Chondrocyte (in vitro differentiated cells): ENCODE results near the gene SLC22A23. TPM values are rescaled to one million over a fixed set of nuclear protein-coding genes. Genes with fewer than 3 reads are reported as not detected.

Experiments used
- DNase-seq: peaks from one replicate; pipeline ENCODE4 v3.0.0; 2021; ENCODE audit warnings: mixed read lengths, low spot score
- H3K27ac Mint-ChIP-seq: one replicate; pipeline ENCODE4 v1.8.0; 2021; ENCODE audit warnings: mild to moderate bottlenecking, moderate library complexity, mixed read lengths; ENCODE audit not compliant: unreplicated experiment
- H3K27me3 Mint-ChIP-seq: 2 replicates; pipeline ENCODE4 v1.8.0; 2021; ENCODE audit warnings: low read depth, mixed read lengths
- H3K36me3 Mint-ChIP-seq: 2 replicates; pipeline ENCODE4 v1.8.0; 2021; ENCODE audit warnings: low read depth, mixed read lengths
- H3K4me1 Mint-ChIP-seq: 2 replicates; pipeline ENCODE4 v1.8.0; 2021; ENCODE audit warnings: low read depth, mild to moderate bottlenecking, mixed read lengths
- H3K4me3 Mint-ChIP-seq: one replicate; pipeline ENCODE4 v1.8.0; 2021; ENCODE audit warnings: mild to moderate bottlenecking, moderate library complexity, mixed read lengths; ENCODE audit not compliant: unreplicated experiment
- H3K9me3 Mint-ChIP-seq: 2 replicates; pipeline ENCODE4 v1.8.0; 2021; ENCODE audit warnings: low read depth, mixed read lengths
- CTCF ChIP-seq: fragments of 200-600 bp; sonication (generic); IDR thresholded peaks from 2 replicates; pipeline ENCODE4 v1.5.0; 2021; ENCODE audit warnings: antibody characterized with exemption, mild to moderate bottlenecking, moderate library complexity
- total RNA-seq: library from RNA; stranded (reverse); gene quantifications from 3 replicates; pipeline ENCODE4 v1.2.1, GENCODE V29; 2021

SLC22A23 gene
- total RNA-seq, 1 donor from 2014 or later: 36.4 TPM

DNA sequence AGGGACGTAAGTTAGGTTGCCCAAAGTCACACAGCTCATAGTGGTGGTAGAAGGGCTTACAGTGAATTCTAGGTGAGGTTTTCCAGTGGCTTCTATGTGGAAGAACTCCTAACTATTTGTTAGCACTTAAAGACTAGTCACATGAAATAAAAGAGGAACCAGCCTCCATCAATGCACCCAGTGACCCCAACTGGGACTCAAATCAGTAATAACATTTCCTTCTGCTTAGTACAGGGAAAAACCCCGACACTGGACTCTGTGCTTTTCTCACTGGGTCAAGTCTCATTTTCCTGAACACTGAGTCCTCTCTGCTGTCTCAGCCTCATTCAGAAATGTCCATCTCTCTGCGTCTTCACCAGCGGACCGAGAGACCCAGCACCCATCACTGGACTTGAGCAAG, 89.2 kb downstream of the SLC22A23 start:
- H3K9me3 Mint-ChIP-seq: no peaks in the 10 kb centered on the region
- no peaks in the 10 kb centered on the region for H3K27me3 Mint-ChIP-seq

GRCh38 chr6:3366596-3367413, 90.0 kb downstream of the SLC22A23 start:
- H3K4me1 Mint-ChIP-seq: peaks cover 5% of the 10 kb centered on the region
- H3K36me3 Mint-ChIP-seq: peaks cover 5% of the 10 kb centered on the region
- H3K27ac Mint-ChIP-seq: no peak overlapping the region
- no peak overlapping the region for H3K4me3 Mint-ChIP-seq
- no peaks in the 10 kb centered on the region for H3K9me3 Mint-ChIP-seq
- no peak for TF ChIP-seq CTCF
- no peaks in the 10 kb centered on the region for H3K27me3 Mint-ChIP-seq
- DNase-seq: no peak

More for the DNA sequence above, 89.2 kb downstream of the SLC22A23 start:
- Mint-ChIP-seq H3K36me3 (peaks cover 5% of the 10 kb centered on the region), H3K4me1 (peaks cover 5% of the 10 kb centered on the region), H3K4me3 (no peak overlapping the region), H3K27ac (no peak overlapping the region)
- DNase-seq: no peak
- no peak for TF ChIP-seq CTCF

DNA sequence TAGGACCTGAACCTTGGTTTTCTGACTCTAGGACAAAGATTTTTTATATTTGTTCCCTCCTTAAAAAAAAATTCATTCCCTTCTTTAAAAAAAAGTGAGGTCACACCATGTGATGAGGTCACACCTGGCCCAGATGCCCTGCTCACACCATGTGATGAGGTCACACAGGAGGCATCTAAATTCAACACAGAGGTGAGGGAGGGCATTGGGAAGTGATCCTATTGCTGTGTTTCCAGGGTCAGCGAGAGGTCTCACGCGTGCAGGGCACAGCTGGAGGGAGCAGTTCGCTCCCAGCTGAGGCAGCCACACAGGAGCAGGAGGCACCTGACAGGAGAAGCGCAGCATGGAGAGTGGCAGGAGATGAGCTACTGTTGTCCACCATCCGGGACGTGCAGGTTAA, 92.5 kb downstream of the SLC22A23 start:
- H3K36me3 Mint-ChIP-seq: peaks cover 7% of the 10 kb centered on the region
- no peak for TF ChIP-seq CTCF
- no peaks in the 10 kb centered on the region for H3K27me3 Mint-ChIP-seq
- H3K4me1 Mint-ChIP-seq: peaks cover 7% of the 10 kb centered on the region
- H3K9me3 Mint-ChIP-seq: no peaks in the 10 kb centered on the region
- H3K4me3 Mint-ChIP-seq: no peak overlapping the region
- H3K27ac Mint-ChIP-seq: no peak overlapping the region
- no peak for DNase-seq

DNA sequence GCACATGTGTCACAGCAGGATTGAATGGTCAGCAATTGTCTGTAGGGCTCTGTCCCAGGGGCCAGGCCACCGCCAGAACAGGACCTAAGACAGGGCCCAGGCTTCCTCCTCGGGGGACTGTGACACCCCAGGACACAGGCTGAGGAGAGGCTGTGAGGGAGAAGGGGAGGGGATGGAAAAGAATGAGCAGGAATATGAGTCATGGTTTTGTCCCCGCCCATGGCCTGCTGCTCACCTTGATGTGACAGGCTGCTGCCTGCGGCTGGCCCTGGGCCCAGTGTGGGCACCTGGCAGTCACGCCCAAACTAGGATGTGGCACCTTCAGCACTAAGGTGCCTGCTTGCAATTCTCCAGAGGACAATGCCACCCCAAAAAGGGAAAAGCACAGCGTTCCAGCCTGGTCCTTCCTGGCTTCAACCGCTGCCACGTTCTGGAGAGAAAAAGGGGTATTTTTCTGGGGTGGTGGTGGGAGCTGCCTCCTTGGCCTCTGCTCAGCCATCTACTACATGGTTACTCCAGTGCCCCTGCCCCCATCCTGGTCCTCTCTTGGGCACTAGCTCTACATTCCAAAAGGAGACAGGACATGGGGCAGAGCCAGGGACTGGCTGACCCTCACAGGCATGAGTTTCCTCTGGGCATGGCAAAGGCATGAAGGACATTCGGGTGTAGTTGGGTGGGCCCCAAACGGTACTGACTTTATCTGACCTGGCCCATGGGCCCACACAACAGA, 93.4 kb downstream of the SLC22A23 start:
- peaks cover 7% of the 10 kb centered on the region for H3K36me3 Mint-ChIP-seq
- peaks cover 13% of the 10 kb centered on the region for H3K4me1 Mint-ChIP-seq
- no peak for DNase-seq
- H3K4me3 Mint-ChIP-seq: no peak overlapping the region
- no peaks in the 10 kb centered on the region for H3K27me3 Mint-ChIP-seq
- no peak for TF ChIP-seq CTCF
- H3K27ac Mint-ChIP-seq: no peak overlapping the region
- H3K9me3 Mint-ChIP-seq: no peaks in the 10 kb centered on the region

DNA sequence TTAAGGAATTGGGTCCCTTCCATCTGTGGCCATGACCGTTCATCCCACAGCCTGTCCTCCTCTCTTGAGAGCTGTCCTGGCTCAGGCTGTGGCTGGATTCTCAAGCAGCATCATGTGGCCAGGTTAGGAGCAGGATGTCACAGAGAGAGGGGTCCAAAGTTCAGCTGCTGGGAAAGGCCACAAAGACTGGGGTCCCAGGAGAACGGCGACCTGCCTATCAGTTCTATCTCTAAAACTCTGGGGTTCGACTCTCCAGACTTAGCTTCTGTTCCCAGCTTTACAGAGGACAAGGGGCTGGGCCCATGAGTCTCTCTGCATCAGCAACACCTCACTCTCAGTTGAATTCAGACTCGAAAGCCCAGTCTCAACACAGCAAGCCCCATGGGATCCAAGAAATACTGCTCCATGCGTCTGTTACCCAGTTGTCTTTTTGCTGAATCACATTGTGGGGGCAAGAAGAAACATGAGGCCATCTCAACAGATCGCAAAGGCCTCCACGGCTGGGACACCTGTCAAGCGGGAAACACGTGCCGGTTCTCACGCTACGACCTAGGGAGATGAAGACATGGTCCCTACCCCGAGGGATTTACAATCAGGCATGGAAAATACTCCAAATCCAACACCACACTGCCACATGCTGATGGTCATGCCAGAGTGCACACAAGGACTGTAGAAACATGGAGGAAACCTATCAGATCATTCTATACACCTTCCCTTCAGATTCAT, 95.4 kb downstream of the SLC22A23 start:
- TF ChIP-seq CTCF: no peak
- Mint-ChIP-seq H3K4me1 (peaks cover 17% of the 10 kb centered on the region), H3K36me3 (peaks cover 7% of the 10 kb centered on the region), H3K4me3 (no peak overlapping the region), H3K9me3 (no peaks in the 10 kb centered on the region), H3K27ac (no peak overlapping the region), H3K27me3 (no peaks in the 10 kb centered on the region)
- no peak for DNase-seq
